Body of pancreas (tissue), 4 donors: ENCODE results near the gene KCNT2.

Source experiments
- POLR2A ChIP-seq, 3 donors: fragments of 450-650 bp; IDR thresholded peaks; one replicate each; pipeline ENCODE4 v1.6.1; 2016; ENCODE audit warnings: antibody characterized with exemption in 3 of 3, mild to moderate bottlenecking in 2 of 3
- TF ChIP-seq, protein P1 (sequence below), 7 experiments: fragments of 450-650 bp in 4 of 7; fragments of 200-600 bp in 3 of 7; sonication (generic) in 3 of 7; IDR thresholded peaks; one replicate each; pipeline ENCODE4 v1.5.1; 2016 to 2019; ENCODE audit warnings: antibody characterized with exemption in 7 of 7

DNA sequence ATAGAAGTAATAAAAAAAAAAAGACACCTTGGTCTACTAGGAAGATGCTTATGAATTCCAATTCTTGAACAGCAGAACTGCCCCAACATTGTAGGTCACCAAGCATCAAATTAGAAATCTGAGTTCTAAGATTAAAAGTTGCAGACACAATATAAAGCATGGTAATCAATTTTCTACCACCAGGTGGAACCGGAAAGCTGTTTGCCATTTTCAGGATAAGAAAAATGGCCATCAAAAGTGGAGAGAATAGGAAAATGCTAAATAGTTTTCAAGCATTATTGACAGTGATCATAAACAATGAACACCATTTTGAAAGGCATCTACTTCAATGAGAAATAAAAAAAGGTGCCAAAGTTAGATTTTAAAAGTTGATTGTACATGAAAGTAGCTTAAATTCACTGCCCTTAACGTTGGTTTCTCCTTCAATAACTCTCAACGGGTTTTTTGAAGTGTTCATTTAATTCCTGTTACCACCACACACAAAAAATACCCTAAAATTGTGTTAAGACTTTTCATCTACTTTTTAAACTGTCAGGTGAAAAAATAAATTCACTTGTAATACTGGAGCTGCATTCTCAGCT is 252.9 kb downstream of the KCNT2 start:
- TF ChIP-seq, protein P1, sequence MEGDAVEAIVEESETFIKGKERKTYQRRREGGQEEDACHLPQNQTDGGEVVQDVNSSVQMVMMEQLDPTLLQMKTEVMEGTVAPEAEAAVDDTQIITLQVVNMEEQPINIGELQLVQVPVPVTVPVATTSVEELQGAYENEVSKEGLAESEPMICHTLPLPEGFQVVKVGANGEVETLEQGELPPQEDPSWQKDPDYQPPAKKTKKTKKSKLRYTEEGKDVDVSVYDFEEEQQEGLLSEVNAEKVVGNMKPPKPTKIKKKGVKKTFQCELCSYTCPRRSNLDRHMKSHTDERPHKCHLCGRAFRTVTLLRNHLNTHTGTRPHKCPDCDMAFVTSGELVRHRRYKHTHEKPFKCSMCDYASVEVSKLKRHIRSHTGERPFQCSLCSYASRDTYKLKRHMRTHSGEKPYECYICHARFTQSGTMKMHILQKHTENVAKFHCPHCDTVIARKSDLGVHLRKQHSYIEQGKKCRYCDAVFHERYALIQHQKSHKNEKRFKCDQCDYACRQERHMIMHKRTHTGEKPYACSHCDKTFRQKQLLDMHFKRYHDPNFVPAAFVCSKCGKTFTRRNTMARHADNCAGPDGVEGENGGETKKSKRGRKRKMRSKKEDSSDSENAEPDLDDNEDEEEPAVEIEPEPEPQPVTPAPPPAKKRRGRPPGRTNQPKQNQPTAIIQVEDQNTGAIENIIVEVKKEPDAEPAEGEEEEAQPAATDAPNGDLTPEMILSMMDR (IDR thresholded peaks at IDR 0.05), result peak in 6 of 7 experiments; percentile 24 to 51 (median 46)
- TF ChIP-seq POLR2A (IDR thresholded peaks at IDR 0.05), result no peak
